GM21515 (cell line): ENCODE measurements around the gene PPP4R1.

Experiments
- ATAC-seq: cut with Tn5 transposase; IDR thresholded peaks from one replicate; pipeline ENCODE4 v1.9.1; 2021; ENCODE audit not compliant: unreplicated experiment

The PPP4R1 gene

DNA sequence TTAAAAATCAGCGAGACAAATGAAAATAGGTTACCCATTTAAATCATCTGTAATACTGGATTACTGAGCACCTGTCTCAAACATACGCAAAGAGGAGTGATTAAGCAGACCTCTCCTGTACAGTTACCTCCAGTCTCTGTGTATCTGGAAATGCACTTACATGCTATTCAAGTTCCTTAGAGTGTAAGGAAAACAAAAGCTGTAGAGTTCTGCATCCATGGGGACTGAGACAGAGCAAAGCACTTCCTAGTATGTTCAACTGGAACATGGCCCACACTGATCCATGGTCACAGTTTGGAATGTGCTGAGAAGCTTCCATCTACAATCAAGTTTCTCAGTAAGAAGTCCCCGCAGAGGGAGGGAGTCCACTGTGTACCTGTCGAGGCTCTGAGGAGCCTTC, 63.9 kb downstream of the PPP4R1 start:
- no peak for ATAC-seq

DNA sequence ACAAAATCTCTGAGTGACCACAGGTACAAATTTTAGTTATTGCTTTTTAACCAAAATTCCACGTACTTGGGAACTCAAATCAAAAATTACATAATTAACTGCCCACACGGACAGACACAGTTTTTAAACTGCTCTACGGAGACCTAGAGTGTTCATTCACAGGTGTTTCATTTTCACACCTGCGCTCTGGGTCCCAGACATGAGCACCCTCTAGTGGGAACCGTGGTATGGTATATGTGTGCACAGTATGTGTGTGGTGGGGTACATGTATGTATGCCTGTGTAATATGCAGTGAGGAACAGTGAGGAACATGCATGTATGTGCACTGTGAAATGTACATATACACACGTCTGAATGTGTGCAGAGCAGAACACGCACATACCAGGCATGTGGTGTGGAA, 65.0 kb downstream of the PPP4R1 start:
- no peak for ATAC-seq

DNA sequence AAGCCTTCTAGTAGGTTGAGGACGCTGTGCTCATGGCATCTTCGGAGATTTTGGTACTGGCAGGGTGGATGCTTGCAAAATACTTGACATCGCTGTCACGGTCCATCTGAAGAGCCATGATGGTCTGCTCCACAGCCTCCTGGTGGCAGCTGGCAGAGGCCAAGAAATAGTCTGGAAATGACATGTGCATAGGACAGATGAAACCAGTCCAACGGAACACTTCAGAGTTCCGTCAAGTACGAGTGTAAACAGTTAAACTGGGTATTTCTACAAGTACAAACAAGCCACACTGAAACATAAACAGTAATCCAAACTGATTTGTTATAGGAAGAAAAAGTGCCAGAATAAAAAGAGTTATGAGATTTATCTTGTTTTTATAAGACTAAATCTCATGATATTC, 66.6 kb downstream of the PPP4R1 start:
- ATAC-seq, result no peak

DNA sequence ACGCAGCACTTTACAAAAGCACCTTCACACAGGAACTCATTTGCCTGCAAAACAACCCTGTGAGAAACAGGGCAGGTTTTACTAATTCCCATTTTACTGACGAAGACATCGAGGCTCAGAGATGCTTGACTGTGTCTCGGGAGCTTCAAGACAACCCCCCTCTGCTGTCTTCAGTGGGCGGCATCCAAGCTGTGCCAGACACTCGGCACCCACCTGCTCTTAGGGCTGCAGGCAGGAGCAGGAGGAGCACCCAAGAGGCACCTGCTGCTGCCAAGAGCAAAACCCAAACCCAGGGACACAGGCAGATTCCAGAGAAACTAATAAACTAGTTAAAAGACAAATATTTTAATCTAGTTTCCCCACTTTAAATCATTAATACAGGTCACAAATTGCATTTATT, 67.9 kb downstream of the PPP4R1 start:
- no peak for ATAC-seq

DNA sequence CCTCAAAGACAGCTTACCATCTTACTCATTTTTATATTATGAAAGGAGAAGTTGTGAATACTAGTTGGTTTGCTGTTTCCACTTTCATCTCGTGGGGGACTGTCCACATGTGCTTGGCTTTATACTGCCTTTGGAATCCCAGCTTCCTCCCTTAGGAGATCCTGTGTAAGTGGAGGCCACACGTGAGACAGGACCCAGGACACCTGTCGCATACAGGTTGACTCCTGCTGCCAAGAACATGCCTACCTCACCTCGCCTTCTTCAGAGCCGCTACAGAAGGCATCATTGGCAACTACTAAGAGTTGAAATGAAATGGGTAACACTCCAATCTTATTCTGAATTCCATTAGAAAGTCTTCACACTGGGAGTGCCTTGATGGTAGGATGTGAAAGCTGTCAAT, 69.3 kb downstream of the PPP4R1 start:
- ATAC-seq, result no peak

DNA sequence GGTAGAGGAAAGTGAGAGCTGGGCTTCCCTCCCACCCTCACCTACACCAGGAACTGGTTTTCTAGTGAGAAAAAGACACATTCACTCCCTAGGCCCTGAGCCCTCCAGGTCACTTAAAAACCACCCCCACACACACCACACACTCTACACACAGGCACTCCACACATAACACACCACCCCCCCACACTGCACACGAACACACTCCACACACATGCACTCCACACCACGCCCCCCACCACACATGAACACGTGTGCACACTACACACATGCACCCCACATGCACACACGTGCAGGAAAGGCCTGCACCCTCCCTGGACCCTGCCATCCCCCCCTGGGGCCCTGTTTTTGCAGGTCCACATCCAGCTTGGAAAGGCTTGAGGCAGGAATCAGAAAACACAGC, 71.4 kb downstream of the PPP4R1 start:
- no peak for ATAC-seq

DNA sequence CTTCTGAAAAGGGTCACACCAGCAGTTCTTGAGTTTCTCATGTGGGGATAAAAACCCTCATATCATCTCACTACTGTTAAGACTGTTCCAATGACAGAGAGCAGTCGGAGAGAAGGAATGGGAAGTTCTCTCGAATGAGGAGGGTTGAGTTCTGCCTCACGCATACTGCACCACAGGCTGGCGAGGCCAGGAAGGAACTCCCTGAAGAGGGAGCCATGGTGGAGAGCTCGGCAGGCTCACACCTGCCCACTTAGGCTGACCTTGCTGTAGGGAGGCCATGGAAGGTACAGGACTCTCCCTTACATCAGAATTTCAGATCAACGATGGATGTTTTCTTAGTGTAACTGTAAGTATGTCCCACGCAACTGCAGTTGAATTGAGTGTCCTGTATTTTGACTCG, 74.4 kb downstream of the PPP4R1 start:
- ATAC-seq, result no peak

DNA sequence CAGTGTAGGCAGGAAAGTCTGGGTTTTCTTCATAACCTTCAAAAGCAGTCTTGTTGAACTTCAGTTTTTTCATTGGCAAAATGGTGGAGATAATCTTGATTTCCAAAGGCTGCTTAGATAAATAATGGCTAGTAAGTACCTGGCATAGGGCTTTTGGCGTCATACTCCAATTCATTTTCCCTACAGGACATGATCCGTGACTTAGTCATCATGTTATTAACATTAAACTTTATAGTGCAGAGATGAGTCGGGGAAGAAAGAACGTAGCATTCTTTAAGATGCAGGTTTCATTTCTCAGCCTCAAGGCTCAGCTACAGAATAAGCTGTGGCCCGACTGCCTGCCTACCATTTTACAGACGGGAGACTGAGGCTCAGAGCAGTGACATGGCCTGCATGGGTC, 75.1 kb downstream of the PPP4R1 start:
- no peak for ATAC-seq

DNA sequence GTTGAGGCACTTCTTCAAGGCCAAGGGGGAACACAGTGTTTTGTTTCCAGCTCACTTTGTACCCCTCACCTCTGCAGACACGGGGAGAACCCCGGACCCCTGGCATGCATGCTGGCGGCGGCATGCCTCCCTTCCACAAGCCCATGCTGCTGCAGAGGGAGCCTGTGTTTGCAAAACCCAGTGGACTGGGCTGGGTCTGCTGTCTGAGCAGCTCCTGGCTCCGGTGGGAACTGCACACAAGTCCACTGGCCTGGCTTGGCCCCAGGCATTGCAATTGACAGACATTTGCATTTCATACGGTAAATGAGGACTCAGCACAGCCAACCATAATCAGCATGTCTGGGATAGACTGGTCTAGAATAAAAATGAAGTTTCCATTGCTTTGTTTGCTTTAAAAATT, 76.7 kb downstream of the PPP4R1 start:
- no peak for ATAC-seq

DNA sequence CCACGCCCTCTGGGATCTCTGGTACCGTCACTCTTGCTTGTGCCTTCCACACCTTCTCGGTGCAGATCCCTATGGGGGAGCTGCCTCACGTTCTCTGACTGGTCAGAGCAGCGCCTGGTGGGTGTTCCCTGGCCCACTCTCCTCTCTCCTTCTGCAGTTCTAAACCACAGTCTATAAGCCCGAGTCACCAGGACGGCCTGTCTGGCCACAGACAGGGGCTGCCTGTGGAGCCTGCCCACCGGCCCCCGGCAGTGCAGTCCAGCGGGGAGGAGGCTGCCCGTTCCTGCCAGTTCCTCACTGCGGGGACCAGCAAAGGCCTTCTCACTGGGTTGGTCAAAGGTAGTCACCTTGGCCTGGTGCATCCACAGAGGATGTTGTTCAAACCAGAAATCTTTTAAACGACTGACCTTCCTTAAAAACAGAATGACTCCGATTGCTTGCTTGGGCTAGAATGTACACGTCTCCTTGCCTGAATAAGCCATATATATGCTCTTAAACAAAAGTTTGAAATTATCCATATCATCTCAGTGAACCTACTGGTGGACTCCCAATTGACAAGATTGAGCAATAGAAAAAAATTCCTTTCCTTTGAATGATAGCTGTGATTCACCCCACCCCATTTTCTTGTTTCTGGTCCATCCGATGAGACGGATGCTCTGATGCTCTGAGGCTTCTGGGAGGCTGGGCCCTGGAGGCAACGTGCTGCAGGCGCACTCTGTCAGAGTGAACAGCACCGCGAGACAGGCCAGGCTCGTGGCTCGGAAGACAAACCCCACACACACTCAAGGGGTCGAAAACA, 77.8 kb downstream of the PPP4R1 start:
- no peak for ATAC-seq

DNA sequence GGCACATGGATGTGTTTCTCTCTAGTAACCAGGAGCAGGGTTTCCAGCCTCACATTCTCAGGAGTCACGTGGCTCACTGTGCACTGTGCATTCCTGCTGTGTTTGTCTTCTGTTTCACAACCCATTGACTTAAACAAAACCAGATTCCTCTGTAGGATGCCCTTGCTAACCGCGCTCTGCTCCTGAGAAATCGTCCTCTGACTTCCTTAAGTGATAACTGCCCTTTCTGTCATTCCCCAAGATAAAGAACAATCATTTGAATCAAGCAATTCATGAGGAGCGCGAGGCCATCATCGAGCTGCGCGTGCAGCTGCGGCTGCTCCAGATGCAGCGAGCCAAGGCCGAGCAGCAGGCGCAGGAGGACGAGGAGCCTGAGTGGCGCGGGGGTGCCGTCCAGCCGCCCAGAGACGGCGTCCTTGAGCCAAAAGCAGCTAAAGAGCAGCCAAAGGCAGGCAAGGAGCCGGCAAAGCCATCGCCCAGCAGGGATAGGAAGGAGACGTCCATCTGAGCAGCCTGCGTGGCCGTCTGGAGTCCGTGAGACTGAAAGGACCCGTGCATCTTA, 78.8 kb downstream of the PPP4R1 start:
- ATAC-seq, result no peak

DNA sequence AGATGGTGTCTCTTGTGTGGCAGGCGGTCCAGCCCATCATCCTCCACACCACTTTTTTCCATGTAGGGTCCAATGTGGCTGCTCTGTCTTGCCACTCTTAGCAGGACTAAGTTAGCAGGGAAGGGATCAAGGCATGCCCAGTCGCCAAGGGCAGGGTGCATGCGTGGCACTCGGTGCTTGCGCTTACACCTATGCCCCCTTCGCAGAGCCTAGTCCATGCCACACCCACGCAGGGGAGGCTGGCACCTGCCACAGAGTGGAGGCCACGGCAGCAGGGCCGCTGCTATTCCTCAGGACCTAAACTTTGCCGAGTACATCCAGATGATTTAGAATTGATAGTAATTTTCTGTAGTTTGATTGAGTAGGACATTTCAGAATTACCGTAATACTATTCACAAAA, 79.5 kb downstream of the PPP4R1 start:
- no peak for ATAC-seq

DNA sequence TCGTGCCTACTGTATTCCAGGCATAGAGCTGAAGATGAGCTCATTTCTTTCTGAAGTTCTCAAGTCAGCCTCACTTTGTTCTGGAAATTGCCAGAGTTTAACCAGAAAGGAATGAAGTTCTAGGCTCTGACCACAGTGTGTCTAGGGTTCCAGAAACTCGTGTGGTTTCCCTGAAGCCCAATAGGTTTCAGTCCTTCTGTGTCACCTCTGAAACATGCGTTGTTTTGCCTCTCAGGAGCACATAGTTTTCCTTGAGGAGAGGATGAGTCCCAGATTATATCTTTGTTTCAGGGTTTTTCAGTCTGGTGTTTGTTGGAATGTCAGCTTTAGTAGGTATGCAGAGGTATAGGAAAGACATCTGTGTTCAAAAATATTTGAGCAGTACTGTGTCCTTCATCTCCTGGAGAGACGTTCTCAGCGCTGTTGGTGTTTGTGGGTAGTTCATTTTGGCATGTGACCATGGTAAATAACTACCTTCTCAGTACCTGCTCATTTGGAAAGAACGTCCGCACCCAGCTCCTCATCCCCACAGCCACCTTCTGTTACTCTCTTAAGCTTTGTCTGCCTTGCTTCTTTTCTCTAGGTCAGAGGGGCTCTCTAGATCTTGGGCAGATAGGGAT, 82.5 kb downstream of the PPP4R1 start:
- no peak for ATAC-seq

DNA sequence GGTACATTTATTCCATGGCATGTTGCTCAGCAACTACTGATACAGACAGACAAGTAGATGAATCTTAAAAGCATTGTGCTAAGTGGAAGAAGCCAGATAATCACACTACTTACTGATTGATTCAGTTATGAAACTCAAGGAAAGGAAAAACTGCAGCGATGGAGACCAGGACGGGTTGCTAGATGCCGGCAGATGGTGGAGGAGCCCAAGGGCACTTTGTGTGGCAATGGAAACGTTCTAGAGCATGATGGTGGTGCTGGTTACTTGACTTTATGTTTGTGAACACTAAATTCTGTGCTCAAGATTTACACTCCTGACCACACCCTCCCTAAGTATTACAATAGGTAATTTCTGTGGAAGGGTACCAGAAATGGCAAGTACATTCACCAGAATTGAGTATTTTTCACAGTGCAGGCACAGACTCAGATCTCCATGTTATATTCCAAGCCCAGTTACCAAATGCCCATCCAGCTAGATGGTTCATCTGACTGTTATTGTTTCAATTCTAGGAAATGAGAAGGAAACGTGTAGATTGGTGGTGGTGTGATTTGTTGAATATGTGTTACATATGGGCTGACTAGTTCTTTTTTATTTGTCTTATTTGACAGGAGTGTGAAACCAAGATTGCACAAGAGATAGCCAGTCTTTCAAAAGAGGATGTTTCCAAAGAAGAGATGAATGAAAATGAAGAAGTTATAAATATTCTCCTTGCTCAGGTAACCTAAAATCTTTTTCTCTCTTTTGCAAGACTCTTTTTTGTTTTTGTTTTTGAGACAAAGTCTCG, 83.9 kb downstream of the PPP4R1 start:
- no peak for ATAC-seq

DNA sequence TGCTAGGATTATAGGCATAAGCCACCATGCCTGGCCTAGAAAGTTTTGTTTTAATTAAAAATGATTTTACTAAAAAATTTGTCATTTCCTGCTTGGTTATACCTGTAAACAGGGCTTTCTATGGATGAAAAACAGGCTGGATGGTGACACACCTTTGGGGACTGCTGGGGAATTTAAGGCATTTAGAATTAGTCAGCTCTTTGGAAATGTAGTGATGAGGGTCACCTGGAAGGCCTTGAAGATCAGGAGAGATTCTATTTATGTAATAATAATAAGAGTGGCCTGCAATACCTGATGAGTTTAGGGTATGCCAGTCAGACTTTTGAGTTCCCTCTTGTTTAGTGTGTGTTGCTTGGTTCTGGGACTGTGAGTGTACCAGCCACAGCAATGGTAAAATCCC, 87.9 kb downstream of the PPP4R1 start:
- no peak for ATAC-seq

DNA sequence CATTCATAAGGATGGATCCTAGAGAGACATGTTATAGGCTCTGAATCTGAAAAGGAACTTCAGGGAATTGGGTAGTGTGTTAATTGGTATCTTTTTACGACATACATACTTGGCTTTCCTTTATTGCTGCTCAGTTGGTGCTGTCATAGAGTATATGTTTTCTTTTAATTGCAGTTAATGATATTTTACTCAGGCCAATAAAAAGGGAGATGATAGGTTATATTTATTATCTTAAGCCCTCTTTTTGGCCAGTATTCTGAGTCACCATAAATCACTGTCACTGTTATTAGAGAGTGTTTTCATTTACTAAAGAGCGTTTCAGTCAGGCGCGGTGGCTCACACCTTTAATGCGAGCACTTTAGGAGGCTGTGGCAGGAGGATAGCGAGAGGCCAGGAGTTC, 91.4 kb downstream of the PPP4R1 start:
- no peak for ATAC-seq

DNA sequence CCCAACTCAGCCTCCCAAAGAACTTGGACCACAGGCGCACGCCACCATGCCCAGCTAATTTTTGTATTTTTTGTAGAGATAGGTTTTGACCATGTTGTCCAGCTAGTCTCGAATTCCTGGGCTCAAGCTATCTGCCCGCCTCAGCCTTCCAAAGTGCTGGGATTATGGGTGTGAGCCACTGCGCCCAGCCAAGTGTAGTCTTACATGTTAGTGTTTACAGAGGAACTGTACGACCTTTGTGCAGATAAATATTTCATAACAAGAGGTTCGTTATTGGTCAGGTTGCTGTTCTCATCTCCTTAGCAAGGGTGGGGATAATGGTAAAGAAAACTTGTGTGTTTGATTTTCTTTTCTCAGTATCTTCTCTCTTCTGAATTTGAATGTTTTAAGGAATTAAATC, 92.6 kb downstream of the PPP4R1 start:
- ATAC-seq, result no peak

DNA sequence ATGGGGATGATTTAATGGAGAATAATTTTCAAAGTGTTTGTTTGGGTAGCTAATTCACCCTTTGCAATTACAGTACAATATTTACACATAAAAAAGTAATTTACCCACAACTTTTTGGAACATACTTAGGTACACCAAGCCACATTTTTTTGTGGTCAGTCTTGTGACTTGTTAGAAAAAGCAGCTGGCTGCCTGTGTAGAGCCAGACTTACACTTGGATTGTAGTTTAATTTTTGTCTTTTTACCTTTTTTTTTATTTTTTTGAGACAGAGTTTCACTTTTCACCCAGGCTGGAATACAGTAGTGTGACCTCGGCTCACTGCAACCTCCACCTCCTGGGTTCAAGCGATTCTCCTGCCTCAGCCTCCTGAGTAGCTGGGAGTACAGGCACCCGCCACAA, 93.7 kb downstream of the PPP4R1 start:
- no peak for ATAC-seq

DNA sequence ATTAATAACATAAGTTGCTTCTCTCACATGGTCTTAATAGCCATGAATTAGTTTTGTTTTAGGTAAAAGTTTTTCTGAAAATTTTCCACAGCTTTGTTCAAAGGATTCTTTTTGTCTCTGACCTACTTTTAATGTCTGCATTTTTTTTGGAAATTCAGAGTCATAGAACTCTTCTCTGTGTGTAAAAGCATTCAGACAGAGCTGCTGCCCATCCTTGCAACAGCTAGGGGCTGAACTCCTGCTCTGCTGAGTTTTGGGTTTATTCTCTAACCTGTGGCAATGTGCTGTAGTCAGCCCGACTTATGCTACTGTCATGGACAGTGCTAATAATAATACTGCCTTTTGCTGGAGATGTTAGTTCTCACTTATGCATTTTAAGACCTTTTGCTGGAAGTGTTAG, 95.0 kb downstream of the PPP4R1 start:
- no peak for ATAC-seq

DNA sequence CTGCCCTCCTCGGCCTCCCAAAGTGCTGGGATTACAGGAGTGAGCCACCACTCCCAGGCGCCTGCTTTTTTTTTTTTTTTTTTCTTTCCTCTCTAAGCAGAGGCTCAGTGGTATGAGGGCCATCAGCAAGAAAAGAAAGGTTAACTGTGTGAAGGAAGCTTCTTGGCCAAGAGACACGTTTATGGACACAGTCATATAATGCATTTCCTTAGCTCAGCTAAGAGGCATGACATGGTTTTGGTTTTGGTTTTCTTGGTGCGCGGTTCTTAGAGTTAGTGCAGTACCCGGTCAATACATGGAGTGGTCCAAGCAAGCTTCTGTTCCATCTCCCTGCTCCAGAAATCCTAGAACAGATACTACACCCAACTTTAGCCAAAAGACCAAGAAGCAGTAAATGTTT, 96.5 kb downstream of the PPP4R1 start:
- no peak for ATAC-seq

DNA sequence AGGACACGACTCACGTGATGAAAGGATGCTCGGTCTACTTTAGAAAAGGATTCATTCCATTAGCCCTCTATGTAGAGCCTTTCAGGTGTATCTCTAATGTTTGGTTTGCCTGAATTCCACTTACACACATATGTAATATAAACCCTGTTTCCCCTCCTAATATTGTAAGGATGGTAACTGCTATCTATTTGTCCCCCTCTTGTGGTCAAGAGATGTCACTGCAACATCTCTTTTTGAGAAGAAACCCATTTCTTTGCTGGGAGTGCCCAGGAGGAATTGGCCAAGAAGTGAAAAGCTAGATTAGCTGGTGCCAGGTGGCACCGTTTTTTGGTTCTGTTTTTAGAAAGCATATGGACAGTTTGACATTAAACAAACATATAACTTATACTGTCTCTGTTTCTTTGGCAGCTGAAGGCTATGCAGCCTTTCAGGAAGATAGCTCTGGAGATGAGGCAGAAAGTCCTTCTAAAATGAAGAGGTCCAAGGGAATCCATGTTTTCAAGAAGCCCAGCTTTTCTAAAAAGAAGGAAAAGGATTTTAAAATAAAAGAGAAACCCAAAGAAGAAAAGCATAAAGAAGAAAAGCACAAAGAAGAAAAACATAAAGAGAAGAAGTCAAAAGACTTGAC, 97.8 kb downstream of the PPP4R1 start:
- no peak for ATAC-seq
